Psoas muscle (tissue), 8 donors: ENCODE data around the gene VEGFA. TPM values are rescaled to one million over a fixed set of nuclear protein-coding genes. Genes with fewer than 3 reads are reported as not detected.

Source experiments
- ATAC-seq, 4 donors: fragments of 200-7000 bp; cut with Tn5 transposase; one replicate each; pipeline ENCODE4 v1.9.1; 2020; ENCODE audit warnings: moderate library complexity in 3 of 4, mild to moderate bottlenecking in 2 of 4
- DNase-seq, 2 donors: peaks; one replicate each; pipeline ENCODE4 v3.0.0-alpha.2; 2020
- H3K27ac ChIP-seq: fragments of 200-600 bp; one replicate; pipeline ENCODE4 v1.8.0; 2022
- H3K27me3 ChIP-seq, 3 donors: fragments of 200-600 bp in 1 of 3; one replicate each; pipeline versions ENCODE4 v1.6.1 to v1.8.0; 2013 to 2022; ENCODE audit warnings: low read length in 2 of 3, mild to moderate bottlenecking in 2 of 3, moderate library complexity in 1 of 3; ENCODE audit not compliant: insufficient read depth in 3 of 3
- H3K36me3 ChIP-seq, 2 donors: fragments of 200-600 bp in 1 of 2; one replicate each; pipeline versions ENCODE4 v1.6.1 to v1.8.0; 2013 to 2022; ENCODE audit warnings: low read depth in 1 of 2, mild to moderate bottlenecking in 1 of 2, moderate library complexity in 1 of 2; ENCODE audit not compliant: insufficient read depth in 1 of 2
- H3K4me1 ChIP-seq: fragments of 200-600 bp; one replicate; pipeline ENCODE4 v1.8.0; 2022
- H3K4me3 ChIP-seq: fragments of 200-600 bp; one replicate; pipeline ENCODE4 v1.8.0; 2022; ENCODE audit warnings: mild to moderate bottlenecking
- H3K9me3 ChIP-seq: fragments of 200-600 bp; one replicate; pipeline ENCODE4 v1.8.0; 2022
- CTCF ChIP-seq: fragments of 200-600 bp; IDR thresholded peaks from one replicate; pipeline ENCODE4 v1.8.0; 2022; ENCODE audit warnings: antibody characterized with exemption
- WGBS, 3 donors: extraction: QIAGEN DNeasy Blood & Tissue Kit; methylation state at CpG; one replicate each; pipeline versions ENCODE4 v1.1.6 to v1.1.7; 2013; 5-methylcytosine and 5-hydroxymethylcytosine counted together
- intact Hi-C, 2 donors: fragments of 100-400 bp; cut with DNase I; formaldehyde crosslinking; loops; one replicate each; pipeline versions ENCODE4 v1.11.0 to v1.14.2; 2022
- polyA plus RNA-seq, 3 donors: library from polyadenylated mRNA; stranded (reverse); fragments of 200-250 nt; gene quantifications; one replicate each; pipeline ENCODE4 v1.2.3, GENCODE V29; 2013
- total RNA-seq, 4 donors: library from RNA; stranded (reverse); fragmentation: NEBNext Ultra II Directional in 2 of 4; extraction: Animal tissue kit (Norgen Biotek cat#: 25700) in 2 of 4; gene quantifications; one replicate each; pipeline versions ENCODE4 v1.2.1 to v1.2.4, GENCODE V29; 2021 to 2023
- donor health status: healthy with polysubstance abuse.
- donor health status: DM: no; HTN: no; CAD: no; lungs with moderate emphysema.
- donor health status: Bipolar disorder and iron deficiency.
- donor health status: healthy.
- donor health status: DM: yes; HTN: yes; CAD: no.
- donor health status: DM: no; HTN: no; CAD: no.
- donor health status: DM: no; HTN: no; CAD: no.
- donor health status: DM: yes; HTN: yes; CAD: no.

Gene VEGFA
- total and polyA plus RNA-seq, 7 donors = 78.1 to 345 (median 132) TPM

GRCh38 chr6:43738267-43738676 is 31.7 kb upstream of the VEGFA start:
- intact Hi-C loops = no loop called here
- no peak for DNase-seq
- Histone ChIP-seq H3K4me3 (no peak overlapping the region), H3K4me1 (no peaks in the 10 kb centered on the region), H3K27ac (no peak overlapping the region), H3K9me3 (no peaks in the 10 kb centered on the region), H3K27me3 (no peaks in the 10 kb centered on the region), H3K36me3 (no peaks in the 10 kb centered on the region)
- ATAC-seq = no peak
- TF ChIP-seq CTCF = no peak
- 66 to 90% (median 73%) methylated on average over 3 of the region's 3 CpGs for WGBS, 3 donors

- 85 to 89% (median 87%) methylated on average over 11 of the region's 11 CpGs for WGBS, 3 donors
- Histone ChIP-seq H3K9me3 (no peaks in the 10 kb centered on the region), H3K4me3 (no peak overlapping the region), H3K27ac (no peak overlapping the region), H3K36me3 (no peaks in the 10 kb centered on the region), H3K4me1 (no peaks in the 10 kb centered on the region), H3K27me3 (no peaks in the 10 kb centered on the region)
- no peak for ATAC-seq
- no peak for DNase-seq
- no peak for TF ChIP-seq CTCF
- intact Hi-C loops = no loop called here
Observed at GRCh38 chr6:43738877-43739641, 31.0 kb upstream of the VEGFA start.

GRCh38 chr6:43739642-43740091 is 30.3 kb upstream of the VEGFA start:
- DNase-seq (no peak), ATAC-seq (no peak)
- Histone ChIP-seq H3K9me3 (no peaks in the 10 kb centered on the region), H3K4me1 (no peaks in the 10 kb centered on the region), H3K27ac (no peak overlapping the region), H3K27me3 (no peaks in the 10 kb centered on the region), H3K36me3 (no peaks in the 10 kb centered on the region), H3K4me3 (no peak overlapping the region)
- TF ChIP-seq CTCF = no peak
- 57 to 75% (median 65%) methylated on average over 4 of the region's 4 CpGs for WGBS, 3 donors
- intact Hi-C loops = no loop called here

GRCh38 chr6:43740321-43740960 is 29.6 kb upstream of the VEGFA start:
- 61 to 70% (median 69%) methylated on average over 5 to 6 of the region's 6 CpGs for WGBS, 3 donors
- no peaks in the 10 kb centered on the region for H3K36me3 ChIP-seq
- DNase-seq (no peak), ATAC-seq (no peak)
- H3K27me3 ChIP-seq = no peaks in the 10 kb centered on the region
- TF ChIP-seq CTCF = no peak
- intact Hi-C loops = no loop called here
- no peaks in the 10 kb centered on the region for H3K4me1 ChIP-seq
- no peak overlapping the region for H3K27ac ChIP-seq
- H3K9me3 ChIP-seq = no peaks in the 10 kb centered on the region
- no peak overlapping the region for H3K4me3 ChIP-seq
